IMR-90 (cell line): ENCODE results near the gene UPK1A. TPM values are rescaled to one million over a fixed set of nuclear protein-coding genes. Genes with fewer than 3 reads are reported as not detected.

Experiments
- ATAC-seq: fragments of 200-7000 bp; cut with Tn5 transposase; 2 replicates; pipeline ENCODE4 v1.9.1; 2020; ENCODE audit warnings: low read depth, mild to moderate bottlenecking, moderate library complexity
- BruUV-seq: library from RNA; stranded (reverse); fragments of 400-500 nt; replicated peaks from 2 replicates; lab custom pipeline; 2021; lab: Mats Ljungman, UMichigan
- CTCF ChIA-PET: fragments of 300-600 bp; formaldehyde crosslinking; extraction: SDS; loops from one replicate; lab custom pipeline; 2021; ENCODE audit warnings: antibody characterized with exemption; lab: Yijun Ruan, JAX
- POLR2A ChIA-PET: fragments of 300-600 bp; sonication (Branson Sonifier 250); formaldehyde crosslinking; loops from one replicate; lab custom pipeline; 2022; ENCODE audit warnings: antibody characterized with exemption; ENCODE audit not compliant: unreplicated experiment; lab: Charles Lee
- DNase-seq: peaks from one replicate; pipeline ENCODE4 v3.0.0; 2013
- H2AFZ ChIP-seq: replicated peaks from 2 replicates; pipeline ENCODE3; 2013; ENCODE audit warnings: low read length, mild to moderate bottlenecking; ENCODE audit not compliant: poor library complexity
- H2AK5ac ChIP-seq: 2 replicates; pipeline ENCODE4 v1.6.1; 2013; ENCODE audit warnings: low read depth, low read length, inconsistent platforms
- H2AK9ac ChIP-seq: replicated peaks from 2 replicates; pipeline ENCODE3; 2013; ENCODE audit warnings: mild to moderate bottlenecking, low read depth, low read length, moderate library complexity; ENCODE audit not compliant: poor library complexity
- H2BK120ac ChIP-seq: 2 replicates; pipeline ENCODE4 v1.6.1; 2013; ENCODE audit warnings: low read depth, low read length, inconsistent platforms
- H2BK15ac ChIP-seq: 3 replicates; pipeline ENCODE4 v1.6.1; 2013; ENCODE audit warnings: low read depth, low read length, inconsistent platforms
- H2BK20ac ChIP-seq: 2 replicates; pipeline ENCODE4 v1.6.1; 2013; ENCODE audit warnings: low read depth, mild to moderate bottlenecking, inconsistent platforms, low read length, moderate library complexity
- H2BK5ac ChIP-seq: 2 replicates; pipeline ENCODE4 v1.6.1; 2013; ENCODE audit warnings: mild to moderate bottlenecking, low read depth, low read length, inconsistent platforms; ENCODE audit not compliant: poor library complexity, severe bottlenecking
- H3K14ac ChIP-seq: replicated peaks from 2 replicates; pipeline ENCODE4 v1.6.1; 2013; ENCODE audit warnings: low read depth, low read length, inconsistent platforms
- H3K18ac ChIP-seq: 2 replicates; pipeline ENCODE4 v1.6.1; 2013; ENCODE audit warnings: low read depth, low read length, control low read depth
- H3K23ac ChIP-seq: 2 replicates; pipeline ENCODE4 v1.6.1; 2013; ENCODE audit warnings: low read depth, low read length, inconsistent platforms
- H3K27ac ChIP-seq: 2 replicates; pipeline ENCODE4 v1.5.1; 2013; ENCODE audit warnings: mild to moderate bottlenecking, control low read depth, low read length; ENCODE audit not compliant: insufficient read depth
- H3K27me3 ChIP-seq: 2 replicates; pipeline ENCODE4 v1.6.1; 2013; ENCODE audit warnings: low read length; ENCODE audit not compliant: control insufficient read depth, insufficient read depth
- H3K36me3 ChIP-seq: 2 replicates; pipeline ENCODE4 v1.6.1; 2013; ENCODE audit warnings: low read length, mixed read lengths; ENCODE audit not compliant: control insufficient read depth, insufficient read depth
- H3K4ac ChIP-seq: 2 replicates; pipeline ENCODE4 v1.6.1; 2013; ENCODE audit warnings: low read depth, low read length, inconsistent platforms
- H3K4me1 ChIP-seq: 2 replicates; pipeline ENCODE4 v1.6.1; 2013; ENCODE audit warnings: low read length, mixed read lengths; ENCODE audit not compliant: control insufficient read depth, insufficient read depth
- H3K4me2 ChIP-seq: 2 replicates; pipeline ENCODE4 v1.6.1; 2013; ENCODE audit warnings: low read depth, mild to moderate bottlenecking, control low read depth, low read length, moderate library complexity
- H3K4me3 ChIP-seq: 2 replicates; pipeline ENCODE4 v1.5.1; 2013; ENCODE audit warnings: low read depth, mild to moderate bottlenecking, control low read depth, low read length, moderate library complexity; ENCODE audit not compliant: insufficient read depth
- H3K56ac ChIP-seq: 2 replicates; pipeline ENCODE4 v1.6.1; 2013; ENCODE audit warnings: low read length, inconsistent platforms; ENCODE audit not compliant: insufficient read depth; ENCODE audit errors: extremely low read depth
- H3K79me1 ChIP-seq, 2 experiments: 2 replicates each; pipeline ENCODE4 v1.6.1; 2013; ENCODE audit warnings: low read length in 2 of 2, inconsistent platforms in 1 of 2, low read depth in 1 of 2
- H3K9ac ChIP-seq: 2 replicates; pipeline ENCODE4 v1.6.1; 2013; ENCODE audit warnings: low read depth, low read length, control low read depth
- H3K9me1 ChIP-seq: 2 replicates; pipeline ENCODE4 v1.6.1; 2013; ENCODE audit warnings: low read length, inconsistent platforms; ENCODE audit not compliant: insufficient read depth
- H3K9me3 ChIP-seq: 2 replicates; pipeline ENCODE4 v1.6.1; 2013; ENCODE audit warnings: low read length; ENCODE audit not compliant: control insufficient read depth, insufficient read depth
- H4K20me1 ChIP-seq: 2 replicates; pipeline ENCODE4 v1.6.1; 2013; ENCODE audit warnings: low read length, inconsistent platforms; ENCODE audit not compliant: insufficient read depth
- H4K5ac ChIP-seq: 2 replicates; pipeline ENCODE4 v1.6.1; 2013; ENCODE audit warnings: mild to moderate bottlenecking, low read depth, low read length, control low read depth
- H4K8ac ChIP-seq, 2 experiments: 2 replicates each; pipeline ENCODE4 v1.6.1; 2013; ENCODE audit warnings: low read depth in 2 of 2, low read length in 2 of 2, control low read depth in 1 of 2, inconsistent platforms in 1 of 2
- H4K91ac ChIP-seq: 2 replicates; pipeline ENCODE4 v1.6.1; 2013; ENCODE audit warnings: low read depth, low read length, inconsistent platforms; ENCODE audit not compliant: insufficient read depth
- CEBPB ChIP-seq: IDR thresholded peaks from 2 replicates; pipeline ENCODE4 v1.6.1; 2012; ENCODE audit warnings: low read depth, low read length, improper control_type of control experiment
- CHD1 ChIP-seq: IDR thresholded peaks from 2 replicates; pipeline ENCODE4 v1.6.1; 2012; ENCODE audit warnings: low read depth, low read length, improper control_type of control experiment
- MAZ ChIP-seq: IDR thresholded peaks from 2 replicates; pipeline ENCODE4 v1.6.1; 2012; ENCODE audit warnings: low read depth, mild to moderate bottlenecking, low read length, improper control_type of control experiment, moderate library complexity, borderline replicate concordance
- MXI1 ChIP-seq: IDR thresholded peaks from 2 replicates; pipeline ENCODE4 v1.6.1; 2012; ENCODE audit warnings: low read depth, mild to moderate bottlenecking, low read length, moderate library complexity, borderline replicate concordance
- POLR2A ChIP-seq: IDR thresholded peaks from 2 replicates; pipeline ENCODE4 v1.6.1; 2012; ENCODE audit warnings: mild to moderate bottlenecking, low read depth, low read length
- RAD21 ChIP-seq: IDR thresholded peaks from 2 replicates; pipeline ENCODE4 v1.6.1; 2012; ENCODE audit warnings: low read length, improper control_type of control experiment
- RFX5 ChIP-seq: IDR thresholded peaks from 2 replicates; pipeline ENCODE4 v1.8.0; 2012; ENCODE audit warnings: low read depth, mild to moderate bottlenecking, low read length, moderate library complexity
- SMC3 ChIP-seq: fragments of 150-350 bp; IDR thresholded peaks from 2 replicates; pipeline ENCODE4 v1.6.1; 2016; ENCODE audit warnings: low read depth, mild to moderate bottlenecking, antibody characterized with exemption, low read length, moderate library complexity
- USF2 ChIP-seq: fragments of 150-350 bp; IDR thresholded peaks from 2 replicates; pipeline ENCODE4 v1.6.1; 2017; ENCODE audit warnings: mild to moderate bottlenecking, antibody characterized with exemption, low read length, low read depth
- WGBS, 2 experiments: methylation state at CpG; one replicate each; pipeline versions ENCODE4 v1.1.5 to v1.1.7; 2013; ENCODE audit warnings: missing lambda C conversion rate in 2 of 2; ENCODE audit not compliant: insufficient read length in 1 of 2; ENCODE audit errors: extremely low coverage in 2 of 2; 5-methylcytosine and 5-hydroxymethylcytosine counted together
- dilution Hi-C: fragments of 300-500 bp; cut with HindIII; formaldehyde crosslinking; loops from one replicate; pipeline ENCODE4 v1.14.3; 2018; ENCODE audit warnings: low sequenced_read_pairs; ENCODE audit not compliant: unreplicated experiment
- in situ Hi-C: fragments of 300-500 bp; cut with MboI; formaldehyde crosslinking; loops from 3 replicates; pipeline ENCODE4 v1.14.3; 2019; ENCODE audit warnings: low sequenced_read_pairs, inconsistent platforms, mixed read lengths
- intact Hi-C: fragments of 100-400 bp; cut with micrococcal nuclease; formaldehyde crosslinking; loops from 2 replicates; pipeline ENCODE4 v1.10.0; 2022
- polyA plus RNA-seq, 3 experiments: library from polyadenylated mRNA; depleted of rRNA; stranded (reverse); fragments of >200 nt; gene quantifications; 2 replicates each; pipeline ENCODE4 v1.2.3, GENCODE V29; 2012; ENCODE audit warnings: low replicate concordance in 1 of 3
- total RNA-seq: library from RNA; depleted of rRNA; stranded (reverse); fragments of >200 nt; gene quantifications from 2 replicates; pipeline ENCODE4 v1.2.3, GENCODE V29; 2012

UPK1A gene
- total and polyA plus RNA-seq, 2 of the 4 experiments (the other 2 are of a cell fraction), result 0.21 TPM; not detected in 1

GRCh38 chr19:35666251-35666913 lies at the start of gene UPK1A (continued):
- TF ChIP-seq RFX5 (no peak), POLR2A (no peak), MAZ (no peak)

- dilution Hi-C loops, result no loop called here
- Histone ChIP-seq H3K56ac (no peak overlapping the region), H3K9me1 (no peaks in the 10 kb centered on the region), H2BK5ac (no peak overlapping the region), H3K18ac (no peak overlapping the region), H3K36me3 (peaks cover 9% of the 10 kb centered on the region; the same call in 1 of the 2 replicates), H2BK20ac (no peak overlapping the region), H3K27me3 (no peaks in the 10 kb centered on the region), H3K9ac (no peak overlapping the region), H2BK15ac (no peak overlapping the region), H4K20me1 (no peaks in the 10 kb centered on the region), H3K79me1 (peaks cover 0 to 2% of the 10 kb centered on the region in 2 experiments; a peak in 1 of 4 replicates), H2BK120ac (no peak overlapping the region), H2AK5ac (no peak overlapping the region), H3K23ac (no peak overlapping the region), H3K4me2 (no peak overlapping the region), H3K9me3 (no peaks in the 10 kb centered on the region), H3K27ac (no peak overlapping the region), H3K4me3 (no peak overlapping the region), H3K4me1 (no peaks in the 10 kb centered on the region), H4K91ac (no peak overlapping the region), H3K4ac (no peak overlapping the region), H4K5ac (no peak overlapping the region), H4K8ac (no peak overlapping the region), H3K14ac (no peak overlapping the region), H2AK9ac (no peak overlapping the region), H2AFZ (no peak overlapping the region)
- TF ChIP-seq MXI1 (no peak), RAD21 (no peak), CHD1 (no peak), CEBPB (no peak), USF2 (no peak), SMC3 (no peak)
- CTCF ChIA-PET, result no interaction called here
- 88% methylated on average over 6 of the region's 7 CpGs; no CpG with 5 or more reads in 1 of the 2 experiments for WGBS, 2 experiments
- in situ Hi-C loops, result no loop called here
- no TSS peak for BruUV-seq
- intact Hi-C loops, result no loop called here
- ATAC-seq (no peak; the same call in 1 of the 2 replicates), DNase-seq (no peak)
- POLR2A ChIA-PET, result no interaction called here
These were observed 47.5 kb upstream of the UPK1A start for GRCh38 chr19:35618857-35619256.
